ENCODE measurements around the gene MTUS2.

DNA sequence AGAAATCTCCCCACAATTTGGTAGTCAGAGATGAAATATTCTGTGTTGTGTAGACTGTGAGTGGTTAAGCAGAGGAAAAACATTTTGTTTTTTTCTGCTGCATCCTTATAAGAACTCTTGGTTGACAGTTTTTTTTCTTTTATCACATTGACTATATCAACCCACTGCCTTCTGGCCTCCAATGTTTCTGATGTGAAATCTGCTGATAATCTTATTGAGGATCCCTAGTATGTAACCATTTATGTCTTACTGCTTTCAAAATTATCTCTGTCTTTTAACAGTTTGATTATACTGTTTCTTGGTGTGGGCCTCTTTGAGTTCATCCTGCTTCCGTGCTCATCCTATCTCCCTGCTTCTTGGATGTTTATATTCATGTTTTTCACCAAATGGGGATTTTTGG lies 316.9 kb downstream of the MTUS2 start:
- TF ChIP-seq, protein P1, sequence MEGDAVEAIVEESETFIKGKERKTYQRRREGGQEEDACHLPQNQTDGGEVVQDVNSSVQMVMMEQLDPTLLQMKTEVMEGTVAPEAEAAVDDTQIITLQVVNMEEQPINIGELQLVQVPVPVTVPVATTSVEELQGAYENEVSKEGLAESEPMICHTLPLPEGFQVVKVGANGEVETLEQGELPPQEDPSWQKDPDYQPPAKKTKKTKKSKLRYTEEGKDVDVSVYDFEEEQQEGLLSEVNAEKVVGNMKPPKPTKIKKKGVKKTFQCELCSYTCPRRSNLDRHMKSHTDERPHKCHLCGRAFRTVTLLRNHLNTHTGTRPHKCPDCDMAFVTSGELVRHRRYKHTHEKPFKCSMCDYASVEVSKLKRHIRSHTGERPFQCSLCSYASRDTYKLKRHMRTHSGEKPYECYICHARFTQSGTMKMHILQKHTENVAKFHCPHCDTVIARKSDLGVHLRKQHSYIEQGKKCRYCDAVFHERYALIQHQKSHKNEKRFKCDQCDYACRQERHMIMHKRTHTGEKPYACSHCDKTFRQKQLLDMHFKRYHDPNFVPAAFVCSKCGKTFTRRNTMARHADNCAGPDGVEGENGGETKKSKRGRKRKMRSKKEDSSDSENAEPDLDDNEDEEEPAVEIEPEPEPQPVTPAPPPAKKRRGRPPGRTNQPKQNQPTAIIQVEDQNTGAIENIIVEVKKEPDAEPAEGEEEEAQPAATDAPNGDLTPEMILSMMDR (conservative IDR thresholded peaks at IDR 0.05 in 1 of 2, IDR thresholded peaks at IDR 0.05 in 1 of 2; ENCODE audit: low read depth in 1 of 2, low read length in 2 of 2): no peak
- no peak for TF ChIP-seq EZH2 (IDR thresholded peaks at IDR 0.05; ENCODE audit: low read length, missing control alignments)
